Bone marrow (tissue), 2 donors: ENCODE measurements around the gene ZDHHC22.

Source experiments
- DNase-seq, 2 donors: peaks; one replicate each; lab custom pipeline; 2025; lab: John Stamatoyannopoulos, UW

ZDHHC22 gene

DNA sequence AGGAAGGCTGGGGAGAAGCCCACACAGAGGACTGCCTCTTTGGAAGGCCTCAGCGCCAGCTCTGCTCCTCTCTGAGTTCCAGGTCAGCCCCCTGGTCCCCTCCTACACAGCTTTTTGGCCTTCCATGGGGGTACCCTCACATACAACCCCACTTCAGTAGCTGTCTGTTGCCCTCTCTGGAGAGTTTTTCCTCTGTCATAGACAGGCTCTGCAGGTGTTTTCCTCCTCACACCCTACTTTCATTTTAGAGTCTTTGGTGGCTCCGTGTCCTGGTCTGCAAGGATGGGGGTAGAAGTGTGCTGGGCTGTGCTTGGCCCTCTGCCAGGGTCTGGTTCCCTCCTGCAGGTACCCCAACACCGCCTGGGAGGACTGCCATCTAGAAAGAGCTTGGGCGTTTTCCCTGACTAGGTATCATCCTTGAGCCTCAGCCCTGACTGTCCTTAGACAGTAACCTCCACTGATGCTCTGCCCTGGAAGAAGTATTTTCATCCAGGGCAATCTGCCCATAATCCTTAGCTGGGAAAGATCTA lies 15.1 kb downstream of the ZDHHC22 start:
- no peak for DNase-seq

GRCh38 chr14:77125823-77126325 lies 15.7 kb downstream of the ZDHHC22 start:
- no peak for DNase-seq

DNA sequence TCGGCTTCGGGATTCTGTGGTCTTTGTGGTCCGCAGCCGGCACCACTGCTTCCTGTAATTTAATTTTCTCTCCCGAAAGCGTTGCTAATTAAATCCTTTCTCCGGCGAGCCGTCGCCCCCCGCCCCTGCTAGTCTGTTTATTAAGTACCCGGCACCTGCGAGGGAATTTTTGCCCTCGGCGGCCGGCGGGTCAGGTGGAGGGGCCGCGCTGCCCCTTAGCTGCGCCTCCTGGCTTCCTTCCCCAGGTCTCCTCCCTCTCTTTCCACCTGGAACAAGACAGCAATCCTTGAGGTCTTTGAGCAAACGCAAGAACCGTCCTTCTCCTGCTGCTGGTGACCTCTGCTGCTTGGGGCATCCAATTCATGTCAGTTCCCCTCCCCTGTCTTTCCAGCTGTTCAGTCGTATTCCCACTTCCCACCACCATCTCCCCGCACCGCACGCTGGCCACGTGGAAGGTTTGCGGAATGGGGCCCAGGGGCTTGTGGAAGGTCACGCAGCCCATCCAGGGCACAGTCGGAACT lies 16.2 kb downstream of the ZDHHC22 start:
- DNase-seq = no peak

DNA sequence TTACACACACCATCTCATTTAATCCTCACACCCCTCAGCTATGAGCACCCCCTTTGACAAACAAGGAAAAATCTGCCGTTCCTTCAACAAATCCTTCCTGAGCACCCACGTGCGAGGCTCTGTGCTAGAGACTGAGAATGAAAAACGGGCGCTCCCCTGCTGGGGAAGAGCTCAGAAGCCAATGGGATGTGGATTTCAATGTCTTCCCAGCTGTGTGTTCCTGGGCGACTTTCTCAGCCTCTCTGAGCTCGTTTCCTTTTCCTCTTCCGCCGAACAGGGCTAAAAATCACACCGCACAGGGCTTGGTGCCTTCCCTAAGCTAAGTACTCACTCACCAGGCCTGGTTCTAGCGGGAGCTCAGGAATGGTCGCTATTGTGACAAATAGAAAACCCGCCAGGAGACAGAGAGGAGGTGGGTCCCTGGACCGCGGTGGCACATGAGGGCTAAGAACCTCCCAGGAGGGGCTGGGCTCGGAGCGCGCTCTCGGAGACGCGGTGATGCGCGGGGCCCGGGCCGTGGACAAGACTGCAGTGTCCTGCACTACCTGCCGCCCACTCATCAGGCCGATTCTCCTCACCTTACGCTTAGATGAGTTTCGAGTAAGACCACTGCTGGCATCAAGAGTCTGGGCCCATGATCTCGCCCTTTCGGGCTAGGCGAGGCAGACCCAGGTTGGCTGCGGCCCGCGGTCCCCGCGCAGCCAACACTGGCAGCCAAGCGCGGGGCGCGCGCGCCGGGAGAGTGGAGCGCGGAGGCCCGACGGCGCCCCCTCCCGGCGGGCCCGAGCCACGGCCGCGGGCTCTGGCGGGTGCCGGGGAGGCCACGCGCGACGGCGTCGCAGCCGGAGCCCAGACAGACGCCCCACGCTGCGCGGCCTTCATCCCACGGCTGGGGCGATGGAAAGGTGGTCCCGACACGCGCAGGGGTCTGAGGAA lies 17.0 kb downstream of the ZDHHC22 start:
- peak in 1 of 2 donors; percentile 11 for DNase-seq

DNA sequence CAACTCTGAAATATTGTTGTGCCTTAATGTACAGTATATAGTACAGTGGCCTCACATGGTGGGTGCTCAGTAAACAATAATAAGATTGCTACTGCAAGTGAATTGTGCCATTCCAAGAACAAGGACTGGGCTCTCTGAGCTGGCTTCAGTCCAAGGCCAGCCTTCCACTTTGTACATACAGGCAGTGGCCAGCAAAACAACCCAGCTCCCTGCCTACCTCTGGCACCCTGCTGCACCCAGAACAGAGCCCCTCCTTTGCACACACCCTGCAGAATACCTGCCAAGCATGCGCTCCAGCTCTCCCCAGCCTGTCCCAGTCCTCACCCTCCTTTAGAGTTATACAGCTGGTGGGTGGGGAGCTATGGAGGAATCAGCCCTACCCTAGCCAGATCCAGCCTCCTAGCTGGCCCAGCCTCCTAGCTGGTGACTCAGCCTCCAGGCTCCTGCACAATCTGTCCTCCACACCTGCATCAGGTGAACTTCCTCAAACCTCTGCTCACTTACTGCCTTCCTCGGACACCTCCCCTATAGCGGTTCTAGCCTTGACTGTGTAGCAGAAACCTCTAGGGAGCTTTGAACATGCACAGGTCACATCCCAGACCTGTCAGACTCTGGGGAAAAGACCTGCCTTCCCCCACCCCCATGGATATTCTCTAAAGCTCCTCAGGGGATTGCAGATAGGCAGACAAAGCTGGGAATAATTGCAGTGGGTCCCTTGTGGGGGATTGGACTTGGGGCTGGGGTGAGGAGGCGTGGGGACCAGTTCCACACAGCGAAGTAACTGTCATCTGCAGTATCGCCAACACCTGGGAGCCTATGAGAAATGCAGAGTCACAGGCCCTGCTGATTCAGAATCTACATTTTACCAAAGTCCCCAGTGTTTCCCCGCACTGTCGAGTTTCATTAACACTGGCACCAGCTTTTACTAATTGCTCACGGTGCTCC lies 17.9 kb downstream of the ZDHHC22 start:
- DNase-seq = no peak

GRCh38 chr14:77122526-77123125 lies 19.0 kb downstream of the ZDHHC22 start:
- no peak for DNase-seq

DNA sequence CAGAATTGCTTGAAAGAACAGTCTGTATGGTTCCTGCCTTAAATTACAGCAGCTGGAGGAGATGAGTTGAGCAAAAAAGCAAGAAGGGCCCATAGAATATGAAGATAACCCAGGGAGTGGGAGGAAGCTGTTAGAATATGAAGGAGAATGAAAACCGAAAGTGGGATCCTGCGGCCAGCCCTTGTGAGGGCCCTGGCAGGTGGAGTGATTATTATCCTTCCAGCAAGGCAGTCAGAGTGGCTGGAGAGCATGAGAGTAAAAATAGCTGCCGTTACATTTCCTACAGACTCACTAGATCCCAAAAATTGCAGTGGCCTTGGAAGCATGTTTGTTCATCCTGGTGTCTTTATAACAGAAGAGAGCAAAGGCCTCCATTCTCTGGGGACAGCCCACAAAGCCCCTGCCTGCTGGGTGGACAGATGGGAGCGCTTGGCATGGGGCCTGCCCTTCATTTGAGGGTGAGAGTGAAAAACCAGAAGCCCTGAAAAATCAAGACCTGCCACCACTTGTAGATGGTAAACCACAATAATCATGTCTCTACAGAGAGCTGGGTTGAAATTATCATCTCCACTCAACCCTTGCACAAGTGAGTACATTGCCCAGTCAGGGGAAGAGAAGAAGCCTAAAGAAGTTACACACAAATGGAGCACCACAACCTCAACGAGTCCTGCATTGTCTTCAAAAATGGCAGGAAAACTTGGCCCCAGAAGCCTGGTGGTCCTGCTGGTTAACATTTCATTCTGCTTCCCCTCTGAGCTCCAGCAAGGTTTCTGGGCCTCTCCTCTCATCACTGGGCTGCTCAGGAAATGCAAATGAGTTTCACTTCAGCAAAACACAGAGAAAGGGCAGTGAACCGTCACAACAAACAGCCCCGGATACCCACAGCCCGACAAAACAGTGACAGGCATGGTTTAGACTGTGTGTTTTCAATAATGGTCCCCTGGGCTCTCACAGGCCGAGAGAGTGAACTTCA lies 20.5 kb downstream of the ZDHHC22 start:
- DNase-seq = peak in 1 of 2 donors; percentile 43

- DNase-seq = no peak
Measured at GRCh38 chr14:77119851-77120250, 21.7 kb downstream of the ZDHHC22 start.

DNA sequence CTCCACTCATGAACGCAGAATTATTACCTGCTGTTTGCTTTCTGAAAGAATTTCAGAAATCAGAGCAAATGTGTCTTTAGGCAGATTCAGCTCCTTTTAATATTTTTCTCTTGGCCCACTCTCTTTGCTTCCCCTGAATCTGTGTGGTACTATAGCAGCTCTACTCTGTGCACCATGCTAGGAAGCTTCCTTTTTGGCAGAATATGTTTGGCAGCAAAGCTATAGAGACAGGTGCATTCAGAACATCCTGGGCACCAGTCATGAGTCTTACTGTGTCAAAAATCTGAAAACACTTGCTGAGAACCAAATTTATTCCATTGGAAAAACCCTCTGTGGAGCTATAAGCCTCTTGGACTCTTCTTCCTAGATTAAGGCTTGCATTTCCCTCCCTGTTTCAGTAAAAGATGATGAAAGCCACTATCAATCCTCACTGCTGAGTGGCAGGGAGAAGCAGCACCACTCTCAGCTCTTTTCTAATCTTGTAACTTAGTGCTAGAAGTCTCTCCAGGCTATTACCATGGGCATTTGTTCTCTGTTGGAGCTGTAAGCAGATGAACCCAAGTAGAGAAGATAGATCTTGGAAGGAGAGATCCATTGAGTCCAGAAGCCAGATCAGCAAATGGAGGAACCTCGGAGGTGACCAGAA lies 25.3 kb downstream of the ZDHHC22 start:
- no peak for DNase-seq

DNA sequence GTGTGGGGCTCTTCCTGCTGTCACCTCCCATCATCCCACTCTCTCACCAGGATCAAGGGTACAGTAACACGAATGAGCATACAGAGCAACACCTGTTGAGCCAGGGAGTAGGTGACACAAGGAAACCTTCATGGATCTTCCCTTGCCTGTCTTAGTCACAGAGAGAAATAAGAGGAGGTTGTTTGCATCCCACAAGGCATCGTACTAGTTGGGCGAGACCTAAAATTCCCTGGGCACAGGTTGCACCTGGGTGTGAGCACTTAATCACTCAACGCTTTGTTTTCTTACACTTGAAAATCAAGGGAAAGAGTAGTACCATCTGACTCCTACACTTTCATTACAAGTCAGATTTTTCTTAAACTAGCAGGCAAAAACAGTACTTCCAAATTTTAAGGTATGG lies 27.0 kb downstream of the ZDHHC22 start:
- no peak for DNase-seq

GRCh38 chr14:77113644-77114043 lies 27.9 kb downstream of the ZDHHC22 start:
- DNase-seq = no peak

GRCh38 chr14:77111021-77111420 lies 30.6 kb downstream of the ZDHHC22 start:
- no peak for DNase-seq

DNA sequence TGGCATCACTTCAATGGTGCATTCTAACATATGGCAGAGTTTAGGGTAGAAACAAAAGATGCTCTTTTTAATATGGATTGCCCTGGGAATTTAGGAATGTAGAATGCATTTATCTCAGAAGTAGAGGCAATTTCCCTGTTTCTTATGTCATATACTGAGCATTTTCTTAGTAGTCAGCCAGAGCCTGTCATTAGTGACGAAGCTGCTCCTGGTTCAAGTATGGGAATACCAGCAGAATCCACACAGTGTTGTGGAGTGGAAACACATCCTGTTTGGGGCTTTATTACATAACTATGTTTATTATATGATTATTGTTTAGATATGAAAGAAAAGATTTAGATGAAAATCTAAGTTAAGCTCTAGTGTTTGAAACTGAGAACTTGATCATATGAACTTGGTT lies 31.3 kb downstream of the ZDHHC22 start:
- DNase-seq = no peak

DNA sequence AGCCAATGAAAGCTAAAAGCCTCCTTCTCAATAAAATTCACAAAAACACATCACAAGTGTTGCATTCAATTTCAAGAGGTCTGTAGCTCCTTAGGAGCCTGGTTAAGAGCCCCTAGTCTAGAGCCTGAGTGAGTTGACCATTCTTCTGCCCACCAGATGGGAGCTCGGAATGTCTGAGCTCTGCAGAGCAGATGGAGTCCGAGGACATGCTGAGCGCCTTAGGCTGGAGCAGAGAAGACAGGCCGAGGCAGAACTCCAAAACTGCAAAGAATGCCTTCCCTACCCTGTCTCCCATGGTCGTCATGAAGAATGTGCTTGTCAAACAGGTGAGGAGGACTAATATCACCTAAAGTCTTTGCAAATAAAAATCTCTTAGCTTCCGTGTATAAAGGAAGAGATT lies 31.9 kb downstream of the ZDHHC22 start:
- DNase-seq = no peak

DNA sequence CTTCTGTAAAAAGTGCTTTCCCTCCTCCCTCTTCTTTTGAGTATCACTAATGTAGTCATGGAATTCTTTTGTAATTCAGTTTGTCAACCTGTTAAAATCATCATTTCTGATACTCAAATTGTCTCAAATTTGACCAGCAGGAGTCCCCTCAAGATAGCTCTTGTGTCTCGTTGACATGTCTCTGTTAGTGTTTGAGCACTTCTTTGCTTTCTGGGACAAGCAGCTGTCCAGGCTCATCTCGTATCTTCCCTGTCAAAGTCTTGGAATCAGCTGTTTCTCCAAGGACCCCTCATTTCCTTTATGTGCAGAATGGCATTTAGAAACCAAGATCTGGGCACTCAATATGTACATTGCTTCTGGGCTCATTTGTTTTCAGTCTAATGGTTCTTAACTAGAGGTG lies 32.8 kb downstream of the ZDHHC22 start:
- no peak for DNase-seq

- no peak for DNase-seq
Measured at GRCh38 chr14:77107228-77107627, 34.4 kb downstream of the ZDHHC22 start.

DNA sequence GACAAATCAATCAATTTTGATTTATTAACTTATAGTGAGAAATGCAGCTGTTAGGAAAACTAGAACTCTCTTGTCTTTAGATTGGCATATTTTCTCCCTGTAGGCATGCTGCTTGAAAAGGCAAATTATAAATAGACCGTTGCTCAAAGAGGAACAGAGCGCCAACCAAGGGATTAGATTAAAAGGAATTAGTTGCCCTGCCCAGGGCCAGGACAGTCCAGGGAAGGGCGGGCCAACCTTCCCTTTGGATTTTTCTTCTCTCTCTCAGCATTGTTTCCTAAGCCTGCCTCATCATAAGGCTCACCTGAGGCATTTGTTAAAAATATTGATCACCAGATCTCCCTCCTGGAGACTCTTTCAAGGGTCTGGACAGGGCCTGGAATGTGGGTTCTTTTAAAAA lies 34.9 kb downstream of the ZDHHC22 start:
- DNase-seq = no peak

DNA sequence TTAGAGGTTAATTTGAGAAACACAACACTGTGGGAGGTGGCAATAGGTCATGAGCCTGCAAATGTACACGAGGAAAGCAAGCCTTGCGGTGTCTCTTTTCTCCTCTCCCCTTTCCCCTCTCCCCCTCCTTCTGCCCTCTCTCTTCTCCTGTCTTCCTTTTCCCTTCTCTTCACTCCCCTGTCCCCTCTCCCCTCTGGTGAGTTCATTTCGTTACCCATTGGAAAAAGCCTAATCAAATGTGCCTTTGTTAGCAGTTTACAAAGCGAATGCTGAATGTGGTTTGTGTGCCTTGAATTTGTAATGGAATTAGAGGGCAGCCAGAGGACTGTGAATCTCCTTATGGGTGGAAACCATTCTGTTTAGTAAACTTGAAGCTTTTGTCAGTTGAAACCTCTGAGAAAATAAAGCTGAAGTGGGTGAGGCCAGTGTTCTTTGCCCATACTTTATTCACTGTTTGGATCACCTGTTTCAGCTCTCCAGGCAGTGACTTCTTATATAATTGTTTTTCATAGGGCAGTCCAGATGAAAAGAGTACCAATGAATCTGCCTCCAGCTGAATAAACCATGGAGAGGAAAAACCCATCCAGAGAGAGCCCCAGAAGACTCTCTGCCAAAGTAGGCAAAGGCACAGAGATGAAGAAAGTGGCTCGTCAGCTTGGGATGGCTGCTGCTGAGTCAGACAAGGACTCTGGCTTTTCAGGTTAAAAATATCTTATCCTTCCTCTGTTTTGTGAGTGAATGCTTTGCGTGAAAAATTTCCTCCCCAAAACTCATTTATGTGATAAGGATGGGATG lies 36.2 kb downstream of the ZDHHC22 start:
- DNase-seq = no peak

- DNase-seq = no peak
Measured at GRCh38 chr14:77104393-77104792, 37.2 kb downstream of the ZDHHC22 start.
